ENCODE data around the gene C9orf43. TPM values are rescaled to one million over a fixed set of nuclear protein-coding genes. Genes with fewer than 3 reads are reported as not detected.

The C9orf43 gene
- total RNA-seq, 1 donor from 2014 or later: 0.80 TPM

DNA sequence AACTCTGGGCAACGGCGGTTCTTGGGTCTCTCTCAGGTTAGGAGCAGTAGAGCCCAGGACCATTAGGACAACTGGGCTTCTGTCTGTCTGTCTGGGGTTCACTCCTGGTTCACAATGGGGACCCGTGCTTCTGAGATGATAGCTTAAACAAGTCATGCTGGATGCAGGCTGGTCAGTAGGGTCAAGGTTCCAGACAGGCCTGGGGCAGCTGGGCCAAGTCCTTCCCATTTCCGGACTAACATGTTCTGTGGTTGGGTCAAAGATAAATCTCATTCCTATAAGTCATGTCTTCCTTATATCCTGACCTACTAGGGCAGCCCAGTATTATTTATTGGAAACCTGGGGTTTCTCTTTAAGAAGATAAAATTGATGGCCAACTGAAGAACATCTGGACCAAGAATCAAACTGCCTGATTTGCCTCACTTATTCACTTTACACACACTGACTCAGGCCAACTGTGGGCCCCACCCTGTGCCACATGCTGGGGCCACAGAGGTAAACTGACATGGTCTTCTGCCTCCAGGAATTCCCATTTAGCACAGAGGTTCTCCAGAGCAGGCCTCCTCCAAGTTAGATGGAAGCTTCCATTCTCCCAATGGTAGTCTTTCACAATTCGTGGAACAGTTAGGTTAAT, 42.1 kb upstream of the C9orf43 start:
- H3K9me3 Mint-ChIP-seq: no peaks in the 10 kb centered on the region
- TF ChIP-seq, protein P1, sequence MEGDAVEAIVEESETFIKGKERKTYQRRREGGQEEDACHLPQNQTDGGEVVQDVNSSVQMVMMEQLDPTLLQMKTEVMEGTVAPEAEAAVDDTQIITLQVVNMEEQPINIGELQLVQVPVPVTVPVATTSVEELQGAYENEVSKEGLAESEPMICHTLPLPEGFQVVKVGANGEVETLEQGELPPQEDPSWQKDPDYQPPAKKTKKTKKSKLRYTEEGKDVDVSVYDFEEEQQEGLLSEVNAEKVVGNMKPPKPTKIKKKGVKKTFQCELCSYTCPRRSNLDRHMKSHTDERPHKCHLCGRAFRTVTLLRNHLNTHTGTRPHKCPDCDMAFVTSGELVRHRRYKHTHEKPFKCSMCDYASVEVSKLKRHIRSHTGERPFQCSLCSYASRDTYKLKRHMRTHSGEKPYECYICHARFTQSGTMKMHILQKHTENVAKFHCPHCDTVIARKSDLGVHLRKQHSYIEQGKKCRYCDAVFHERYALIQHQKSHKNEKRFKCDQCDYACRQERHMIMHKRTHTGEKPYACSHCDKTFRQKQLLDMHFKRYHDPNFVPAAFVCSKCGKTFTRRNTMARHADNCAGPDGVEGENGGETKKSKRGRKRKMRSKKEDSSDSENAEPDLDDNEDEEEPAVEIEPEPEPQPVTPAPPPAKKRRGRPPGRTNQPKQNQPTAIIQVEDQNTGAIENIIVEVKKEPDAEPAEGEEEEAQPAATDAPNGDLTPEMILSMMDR (conservative IDR thresholded peaks at IDR 0.05): no peak
- no peak for DNase-seq (ENCODE audit: extremely low spot score, unreplicated experiment)
- no peak overlapping the region for H3K27ac Mint-ChIP-seq
- no peaks in the 10 kb centered on the region for H3K27me3 Mint-ChIP-seq
- H3K36me3 Mint-ChIP-seq: peaks cover 6% of the 10 kb centered on the region
- H3K4me3 Mint-ChIP-seq: no peak overlapping the region
- H3K4me1 Mint-ChIP-seq (ENCODE audit: unreplicated experiment): no peaks in the 10 kb centered on the region

DNA sequence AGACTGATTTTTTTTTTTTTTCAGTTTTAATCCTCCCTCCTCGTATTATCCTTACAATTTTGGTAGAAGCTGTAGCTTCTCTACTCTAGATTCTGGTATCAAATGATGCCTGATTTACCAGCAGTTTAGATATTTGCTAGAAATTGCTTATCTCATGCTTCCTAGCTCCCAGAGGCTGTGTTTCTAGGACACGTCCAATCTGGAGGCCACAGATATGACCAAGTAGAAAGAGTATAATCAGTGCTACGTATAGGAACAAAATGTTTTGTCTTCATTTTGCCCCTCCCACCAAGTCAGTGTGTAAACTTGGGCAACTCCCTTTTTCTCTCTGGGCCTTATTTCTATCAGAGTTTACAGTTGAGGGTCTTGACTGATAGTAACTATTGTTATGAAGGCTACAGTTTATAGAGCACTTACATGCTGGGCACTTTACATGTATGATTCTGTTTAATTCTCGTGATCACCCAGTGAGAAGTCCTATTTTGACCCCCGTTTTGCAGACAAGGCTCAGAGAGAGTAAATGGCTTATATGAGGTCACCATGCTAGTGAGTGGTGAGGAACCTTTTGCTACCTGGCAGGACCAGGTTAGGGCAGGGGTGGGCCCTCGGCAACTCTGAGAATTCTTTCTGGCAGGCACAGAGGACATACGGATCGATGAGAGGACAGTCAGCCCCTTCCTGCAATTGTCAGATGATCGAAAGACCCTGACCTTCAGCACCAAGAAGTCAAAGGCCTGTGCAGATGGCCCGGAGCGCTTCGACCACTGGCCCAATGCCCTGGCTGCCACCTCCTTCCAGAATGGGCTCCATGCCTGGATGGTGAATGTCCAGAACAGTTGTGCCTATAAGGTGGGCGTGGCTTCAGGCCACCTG, 41.3 kb upstream of the C9orf43 start:
- H3K36me3 Mint-ChIP-seq: peaks cover 6% of the 10 kb centered on the region
- no peaks in the 10 kb centered on the region for H3K9me3 Mint-ChIP-seq
- no peaks in the 10 kb centered on the region for H3K27me3 Mint-ChIP-seq
- H3K4me3 Mint-ChIP-seq: no peak overlapping the region
- TF ChIP-seq, protein P1 (conservative IDR thresholded peaks at IDR 0.05): no peak
- no peak overlapping the region for H3K27ac Mint-ChIP-seq
- H3K4me1 Mint-ChIP-seq (ENCODE audit: unreplicated experiment): no peaks in the 10 kb centered on the region
- DNase-seq (ENCODE audit: extremely low spot score, unreplicated experiment): no peak

DNA sequence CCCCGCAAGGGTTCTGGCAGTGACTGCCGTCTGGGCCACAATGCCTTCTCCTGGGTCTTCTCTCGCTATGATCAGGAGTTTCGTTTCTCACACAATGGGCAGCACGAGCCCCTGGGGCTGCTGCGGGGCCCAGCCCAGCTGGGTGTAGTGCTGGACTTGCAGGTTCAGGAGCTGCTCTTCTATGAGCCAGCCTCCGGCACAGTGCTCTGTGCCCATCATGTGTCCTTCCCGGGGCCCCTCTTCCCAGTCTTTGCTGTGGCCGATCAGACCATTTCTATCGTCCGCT, 40.7 kb upstream of the C9orf43 start:
- no peak overlapping the region for H3K27ac Mint-ChIP-seq
- TF ChIP-seq, protein P1 (conservative IDR thresholded peaks at IDR 0.05): no peak

DNA sequence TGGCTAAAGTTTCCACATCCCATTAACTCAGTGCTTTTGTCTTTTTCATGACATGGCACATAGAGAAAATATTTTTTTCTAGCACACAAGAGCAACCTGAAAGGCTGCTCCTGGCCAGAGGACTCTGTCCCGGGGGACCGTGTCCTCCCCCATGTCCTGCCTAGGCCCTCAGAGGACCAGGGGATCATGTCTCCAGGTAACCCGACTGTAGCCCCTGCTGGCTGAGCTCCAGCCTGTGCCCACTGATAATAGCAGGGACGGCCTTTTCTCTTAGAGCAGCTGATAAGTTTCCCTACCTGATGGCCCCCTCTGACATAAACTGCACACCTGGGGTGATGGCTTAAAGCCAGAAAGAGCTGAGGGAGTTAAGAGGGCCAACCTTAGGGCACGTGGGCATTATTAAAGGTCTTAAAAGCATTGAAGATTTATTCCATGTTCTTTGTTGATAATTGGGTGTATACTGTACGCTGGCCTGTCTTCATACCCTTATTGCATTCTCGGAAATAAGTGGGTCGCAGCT, 39.7 kb upstream of the C9orf43 start:
- DNase-seq (ENCODE audit: extremely low spot score, unreplicated experiment): no peak
- TF ChIP-seq, protein P1 (conservative IDR thresholded peaks at IDR 0.05): no peak
- Mint-ChIP-seq H3K27me3 (no peaks in the 10 kb centered on the region), H3K27ac (no peak overlapping the region), H3K9me3 (no peaks in the 10 kb centered on the region), H3K36me3 (peaks cover 13% of the 10 kb centered on the region), H3K4me3 (no peak overlapping the region), H3K4me1 (ENCODE audit: unreplicated experiment) (peaks cover 8% of the 10 kb centered on the region)

More for the DNA sequence above, 40.7 kb upstream of the C9orf43 start:
- H3K9me3 Mint-ChIP-seq: no peaks in the 10 kb centered on the region
- no peak overlapping the region for H3K4me3 Mint-ChIP-seq
- H3K27me3 Mint-ChIP-seq: no peaks in the 10 kb centered on the region
- no peaks in the 10 kb centered on the region for H3K4me1 Mint-ChIP-seq (ENCODE audit: unreplicated experiment)
- H3K36me3 Mint-ChIP-seq: peaks cover 10% of the 10 kb centered on the region
- no peak for DNase-seq (ENCODE audit: extremely low spot score, unreplicated experiment)

DNA sequence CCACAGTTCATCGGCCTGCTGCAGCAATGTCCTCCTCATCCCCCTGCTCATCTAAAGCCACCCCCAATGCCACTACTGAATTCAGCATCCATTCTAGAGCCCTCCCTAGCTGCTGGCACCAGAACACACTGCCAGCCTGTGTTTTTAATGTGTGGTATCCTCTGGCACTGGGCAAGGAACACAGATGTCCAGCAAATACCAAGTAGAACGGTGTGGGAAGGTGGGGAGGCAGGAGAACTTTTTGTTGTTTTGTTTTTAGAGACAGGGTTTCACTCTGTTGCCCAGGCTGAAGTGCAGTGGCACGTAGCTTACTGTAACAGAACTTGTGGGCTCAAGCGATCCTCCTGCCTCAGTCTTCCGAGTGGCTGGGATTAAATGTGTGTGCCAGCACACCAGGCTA, 38.5 kb upstream of the C9orf43 start:
- Mint-ChIP-seq H3K27ac (peak overlapping the region; percentile 19), H3K4me3 (no peak overlapping the region), H3K4me1 (ENCODE audit: unreplicated experiment) (peaks cover 8% of the 10 kb centered on the region), H3K36me3 (peaks cover 13% of the 10 kb centered on the region), H3K27me3 (no peaks in the 10 kb centered on the region), H3K9me3 (no peaks in the 10 kb centered on the region)
- DNase-seq (ENCODE audit: extremely low spot score, unreplicated experiment): no peak
- TF ChIP-seq, protein P1 (conservative IDR thresholded peaks at IDR 0.05): no peak
